HG02938 (cell line): Measurements from ENCODE around the gene ARFRP1.

Experiments used
- ATAC-seq: cut with Tn5 transposase; IDR thresholded peaks from one replicate; pipeline ENCODE4 v1.9.1; 2021; ENCODE audit warnings: mild to moderate bottlenecking, moderate library complexity; ENCODE audit not compliant: unreplicated experiment

The ARFRP1 gene

GRCh38 chr20:63693083-63693732 lies 14.6 kb downstream of the ARFRP1 start:
- ATAC-seq: no peak

GRCh38 chr20:63692436-63693082 lies 15.2 kb downstream of the ARFRP1 start:
- ATAC-seq: no peak

GRCh38 chr20:63691711-63692435 lies 15.9 kb downstream of the ARFRP1 start:
- no peak for ATAC-seq

- ATAC-seq: no peak
These were observed 16.7 kb downstream of the ARFRP1 start for GRCh38 chr20:63690898-63691710.

GRCh38 chr20:63690003-63690897 lies 17.5 kb downstream of the ARFRP1 start:
- no peak for ATAC-seq

- ATAC-seq: no peak
These were observed 18.5 kb downstream of the ARFRP1 start for GRCh38 chr20:63689046-63690002.

- no peak for ATAC-seq
These were observed 19.3 kb downstream of the ARFRP1 start for GRCh38 chr20:63688228-63689045.

- ATAC-seq: no peak
These were observed 20.2 kb downstream of the ARFRP1 start for GRCh38 chr20:63687419-63688178.

- no peak for ATAC-seq
These were observed 21.1 kb downstream of the ARFRP1 start for GRCh38 chr20:63686492-63687321.

- ATAC-seq: no peak
These were observed 21.7 kb downstream of the ARFRP1 start for GRCh38 chr20:63686094-63686491.

GRCh38 chr20:63685269-63686026 lies 22.3 kb downstream of the ARFRP1 start:
- no peak for ATAC-seq

- no peak for ATAC-seq
These were observed 25.2 kb downstream of the ARFRP1 start for GRCh38 chr20:63682384-63683139.

- no peak for ATAC-seq
These were observed 26.1 kb downstream of the ARFRP1 start for GRCh38 chr20:63681609-63682142.

GRCh38 chr20:63680857-63681608 lies 26.7 kb downstream of the ARFRP1 start:
- no peak for ATAC-seq
